T-helper 1 cell treated with Interleukin-12 subunit alpha and Interleukin-12 subunit beta and Interleukin-4 antibody, amounts not matched to agents 30 μg/mL and 1 μg/mL, for 36 hours (primary cell): Measurements from ENCODE around the gene MRPL32.

ENCODE experiments used
- H3K27ac Mint-ChIP-seq: one replicate; pipeline ENCODE4 v1.8.0; 2021; ENCODE audit warnings: mild to moderate bottlenecking, mixed read lengths
- H3K27me3 Mint-ChIP-seq: one replicate; pipeline ENCODE4 v1.8.0; 2021; ENCODE audit warnings: low read depth, mixed read lengths
- H3K36me3 Mint-ChIP-seq: one replicate; pipeline ENCODE4 v1.8.0; 2021; ENCODE audit warnings: low read depth, mixed read lengths
- H3K4me1 Mint-ChIP-seq: one replicate; pipeline ENCODE4 v1.8.0; 2021; ENCODE audit warnings: low read depth, mixed read lengths
- H3K4me3 Mint-ChIP-seq: one replicate; pipeline ENCODE4 v1.8.0; 2021; ENCODE audit warnings: mild to moderate bottlenecking, moderate library complexity, mixed read lengths
- H3K9me3 Mint-ChIP-seq: one replicate; pipeline ENCODE4 v1.8.0; 2021; ENCODE audit warnings: mixed read lengths

The MRPL32 gene

DNA sequence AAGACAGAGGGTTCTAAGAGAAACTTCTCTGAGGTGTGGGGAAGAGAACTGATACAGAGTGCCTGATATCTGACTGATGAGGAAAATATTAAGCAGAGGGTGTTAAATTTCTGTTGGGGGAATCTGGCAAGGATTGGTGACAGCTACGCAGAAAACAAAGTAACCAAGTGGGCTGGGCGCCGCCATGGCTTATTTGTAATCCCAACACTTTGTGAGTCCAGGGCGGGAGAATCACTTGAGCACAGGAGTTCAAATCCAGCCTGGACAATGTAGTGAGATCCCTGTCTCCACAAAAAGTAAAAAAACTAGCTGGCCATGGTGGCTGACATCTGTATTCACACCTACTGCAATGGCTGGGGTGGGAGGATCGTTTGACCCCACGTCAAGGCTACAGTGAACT, 18.2 kb upstream of the MRPL32 start:
- Mint-ChIP-seq H3K9me3 (no peaks in the 10 kb centered on the region), H3K27ac (peak overlapping the region; percentile 78), H3K4me3 (no peak overlapping the region), H3K27me3 (no peaks in the 10 kb centered on the region), H3K36me3 (peaks cover 44% of the 10 kb centered on the region), H3K4me1 (peaks cover 51% of the 10 kb centered on the region)

DNA sequence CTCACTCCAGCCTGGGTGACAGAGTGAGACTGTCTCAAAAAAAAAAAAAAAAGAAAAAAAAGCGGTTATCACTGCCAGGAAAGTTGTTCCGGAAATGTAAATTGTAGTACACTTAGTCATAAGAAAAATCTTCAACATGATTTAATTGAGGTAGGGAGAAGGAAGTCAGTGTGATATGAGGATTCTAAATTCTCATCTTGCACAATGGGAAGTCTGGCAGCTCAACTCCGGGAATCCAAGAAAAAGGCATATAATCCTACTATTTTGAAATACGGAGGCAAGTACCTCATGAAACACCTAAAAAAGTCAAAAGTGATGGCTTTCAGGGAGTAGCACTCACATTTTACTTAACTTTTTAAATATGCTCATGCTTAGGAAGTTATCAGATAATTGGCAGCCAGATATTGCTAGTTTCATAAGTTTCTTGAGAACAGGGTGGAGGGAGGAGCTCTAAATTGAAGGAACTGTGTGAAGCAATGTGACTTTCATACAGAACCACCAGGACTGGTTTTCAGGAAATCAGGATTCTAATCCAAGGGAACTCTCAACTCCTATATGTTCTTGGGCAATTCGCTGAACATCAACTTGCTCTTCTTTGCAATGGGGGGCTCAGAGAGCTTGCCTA, 17.6 kb upstream of the MRPL32 start:
- peaks cover 49% of the 10 kb centered on the region for H3K36me3 Mint-ChIP-seq
- H3K27ac Mint-ChIP-seq = peak overlapping the region; percentile 78
- no peaks in the 10 kb centered on the region for H3K9me3 Mint-ChIP-seq
- H3K4me3 Mint-ChIP-seq = no peak overlapping the region
- peaks cover 49% of the 10 kb centered on the region for H3K4me1 Mint-ChIP-seq
- no peaks in the 10 kb centered on the region for H3K27me3 Mint-ChIP-seq

DNA sequence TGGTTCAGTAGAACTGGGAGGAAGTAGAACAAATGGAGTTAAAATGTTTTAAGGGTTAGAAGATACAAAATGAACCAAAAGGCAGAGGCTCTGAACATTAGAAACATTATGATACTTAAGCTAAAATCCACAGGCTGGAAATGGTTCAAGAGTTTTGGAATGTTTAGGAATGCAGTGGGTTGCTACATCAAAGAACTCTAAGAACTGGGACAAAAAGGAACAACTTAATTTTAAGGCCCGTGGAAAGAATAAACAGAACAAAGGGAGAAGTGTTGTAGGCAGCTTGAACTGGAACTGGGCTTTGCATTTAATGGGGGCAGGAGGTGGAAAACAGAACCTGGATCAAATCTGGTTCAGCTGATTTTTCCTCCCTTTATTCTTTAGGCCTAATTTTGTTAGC, 16.8 kb upstream of the MRPL32 start:
- peaks cover 43% of the 10 kb centered on the region for H3K4me1 Mint-ChIP-seq
- no peak overlapping the region for H3K27ac Mint-ChIP-seq
- H3K9me3 Mint-ChIP-seq = no peaks in the 10 kb centered on the region
- H3K27me3 Mint-ChIP-seq = no peaks in the 10 kb centered on the region
- H3K36me3 Mint-ChIP-seq = peaks cover 49% of the 10 kb centered on the region
- H3K4me3 Mint-ChIP-seq = no peak overlapping the region

DNA sequence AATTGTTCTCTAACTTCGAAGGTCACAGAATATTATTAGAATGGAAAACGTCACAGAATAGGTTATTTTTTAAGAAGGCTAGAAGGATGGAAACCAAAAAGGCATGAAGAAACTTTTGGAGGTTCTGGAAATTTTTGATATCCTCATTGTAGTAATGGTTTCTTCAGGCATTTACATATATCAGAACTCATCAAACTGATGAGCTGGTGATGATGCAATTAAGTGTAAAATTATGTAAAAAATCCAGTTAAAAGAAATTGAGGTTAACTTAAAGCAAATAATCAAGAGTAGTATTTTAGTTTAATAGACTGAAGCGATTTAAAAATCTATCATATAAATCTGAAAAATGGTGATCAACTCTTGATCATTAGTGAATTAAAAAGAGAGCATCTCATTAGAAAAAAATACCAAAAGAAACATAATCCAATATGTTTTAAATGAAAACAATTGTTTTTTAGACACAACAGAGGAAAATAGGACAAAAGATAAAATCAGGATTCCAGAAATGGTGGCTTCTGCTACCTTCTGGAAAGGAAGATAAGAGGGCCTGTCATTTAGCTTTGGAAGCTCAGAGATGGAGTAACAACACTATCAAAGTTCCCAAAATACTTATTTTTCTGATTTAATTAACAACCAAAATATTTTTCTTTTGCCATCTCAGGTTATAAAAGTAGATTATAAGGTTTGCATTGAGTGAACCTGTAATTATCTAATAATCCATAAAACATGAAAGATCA, 10.0 kb upstream of the MRPL32 start:
- no peaks in the 10 kb centered on the region for H3K27me3 Mint-ChIP-seq

DNA sequence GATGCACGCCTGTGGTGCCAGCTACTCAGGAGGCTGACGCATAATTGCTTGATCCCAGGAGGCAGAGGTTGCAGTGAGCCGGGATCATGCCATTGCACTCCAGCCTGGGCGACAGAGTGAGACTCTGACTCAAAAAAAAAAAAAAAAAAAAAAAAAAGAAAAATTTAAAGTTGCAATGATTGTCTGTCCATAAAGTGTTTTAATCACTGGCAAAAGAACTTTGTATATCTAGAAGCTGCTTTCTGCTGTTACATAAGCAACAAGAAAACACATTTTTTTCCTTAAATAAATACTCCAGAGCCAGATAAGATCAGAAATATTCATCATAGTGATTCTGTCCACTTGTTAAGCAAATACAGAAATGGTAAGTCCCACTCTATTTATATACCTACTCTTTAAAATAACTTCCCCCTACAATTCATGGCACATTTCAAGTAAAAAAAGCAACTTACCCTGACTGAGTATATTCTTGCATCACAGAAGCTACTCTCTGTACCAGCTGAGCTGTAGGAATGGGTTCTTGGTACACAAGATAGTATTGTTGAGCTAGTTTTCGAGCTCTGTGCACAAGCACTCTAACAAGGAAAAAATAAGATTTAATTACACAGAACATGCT, 7.8 kb upstream of the MRPL32 start:
- Mint-ChIP-seq H3K27ac (no peak overlapping the region), H3K9me3 (no peaks in the 10 kb centered on the region), H3K36me3 (peaks cover 50% of the 10 kb centered on the region), H3K4me1 (peaks cover 26% of the 10 kb centered on the region), H3K4me3 (no peak overlapping the region), H3K27me3 (no peaks in the 10 kb centered on the region)

More for the DNA sequence above, 10.0 kb upstream of the MRPL32 start:
- Mint-ChIP-seq H3K27ac (no peak overlapping the region), H3K9me3 (no peaks in the 10 kb centered on the region), H3K4me3 (no peak overlapping the region), H3K4me1 (peaks cover 12% of the 10 kb centered on the region), H3K36me3 (peaks cover 55% of the 10 kb centered on the region)

DNA sequence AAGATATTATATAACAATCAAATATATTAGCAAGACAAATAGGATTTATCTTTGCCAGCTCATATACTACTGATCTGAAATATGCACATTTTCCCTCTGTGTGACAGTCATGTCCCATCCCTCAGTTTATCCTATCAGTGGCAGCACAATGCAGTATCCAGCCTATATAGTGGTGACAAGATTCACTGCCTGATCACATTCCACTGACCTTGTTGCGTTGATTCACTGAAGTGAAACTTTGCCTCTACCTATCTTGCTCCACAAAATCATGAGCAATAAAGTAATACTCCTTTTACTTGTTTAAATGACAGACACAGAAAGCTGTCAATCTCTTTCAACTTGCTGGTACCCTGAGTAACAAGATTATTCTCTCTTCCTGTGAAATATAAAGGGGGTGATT, 6.5 kb upstream of the MRPL32 start:
- no peak overlapping the region for H3K4me3 Mint-ChIP-seq
- peaks cover 34% of the 10 kb centered on the region for H3K4me1 Mint-ChIP-seq
- H3K9me3 Mint-ChIP-seq = no peaks in the 10 kb centered on the region
- no peaks in the 10 kb centered on the region for H3K27me3 Mint-ChIP-seq
- peak overlapping the region; percentile 8 for H3K27ac Mint-ChIP-seq
- peaks cover 47% of the 10 kb centered on the region for H3K36me3 Mint-ChIP-seq

DNA sequence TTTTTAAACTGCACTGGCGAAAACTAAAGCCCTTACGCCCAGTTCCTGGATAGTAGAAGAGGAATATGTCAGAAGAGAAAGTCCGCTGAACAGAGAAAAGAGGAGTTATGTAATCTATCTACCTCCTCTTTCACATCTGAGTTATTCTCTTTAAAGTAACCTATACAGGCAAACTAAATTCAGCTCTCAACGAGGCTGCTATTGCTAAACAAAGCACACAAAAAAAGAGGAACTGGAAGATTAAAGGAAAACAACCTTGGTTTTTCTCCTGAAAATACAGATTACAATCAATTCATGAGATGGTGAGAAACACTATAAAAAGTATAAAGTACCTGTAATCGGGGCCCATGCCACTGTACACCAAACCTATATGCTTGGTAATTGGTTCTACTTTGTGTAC, 6.0 kb upstream of the MRPL32 start:
- Mint-ChIP-seq H3K4me3 (no peak overlapping the region), H3K9me3 (no peaks in the 10 kb centered on the region), H3K27me3 (no peaks in the 10 kb centered on the region), H3K36me3 (peaks cover 42% of the 10 kb centered on the region), H3K4me1 (peaks cover 38% of the 10 kb centered on the region), H3K27ac (no peak overlapping the region)

DNA sequence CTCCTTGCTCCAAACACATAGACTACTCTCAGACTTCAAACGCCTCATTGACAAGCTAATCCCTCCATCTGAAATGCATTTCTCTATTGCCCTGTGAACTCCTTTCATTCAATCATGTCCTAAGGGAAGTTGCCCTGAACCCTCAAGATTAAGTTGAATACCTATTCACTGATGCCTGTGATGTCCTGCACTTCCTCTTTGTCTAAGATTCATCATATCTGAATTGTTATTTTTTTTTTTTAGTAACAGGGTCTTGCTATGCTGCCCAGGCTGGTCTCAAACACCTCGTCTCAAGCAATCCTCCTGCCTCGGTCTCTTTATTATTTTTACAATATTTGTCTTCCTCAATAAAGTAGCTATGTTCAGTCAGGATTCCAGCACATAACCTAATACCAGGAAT, 3.4 kb upstream of the MRPL32 start:
- Mint-ChIP-seq H3K4me1 (peaks cover 43% of the 10 kb centered on the region), H3K36me3 (peaks cover 28% of the 10 kb centered on the region), H3K27ac (peak overlapping the region; percentile 21), H3K4me3 (no peak overlapping the region), H3K9me3 (no peaks in the 10 kb centered on the region), H3K27me3 (no peaks in the 10 kb centered on the region)

DNA sequence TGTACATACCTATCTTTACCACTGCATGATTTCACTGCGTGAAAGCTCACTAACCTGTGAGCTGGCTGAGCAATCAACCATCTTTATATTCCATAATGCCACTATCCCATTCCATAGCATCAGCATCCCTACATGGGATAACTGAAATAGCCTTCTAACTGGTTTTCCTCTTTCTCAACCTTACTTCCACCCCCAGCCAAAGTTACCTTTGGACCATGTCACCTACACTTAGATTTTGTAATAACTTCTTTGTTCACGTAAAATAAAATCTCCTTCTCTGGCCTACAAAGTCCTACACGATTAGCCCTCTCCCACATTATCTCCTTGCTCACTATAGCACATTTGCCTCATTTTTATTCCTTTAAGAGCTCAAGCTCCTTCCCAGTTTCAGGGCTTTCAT, 2.7 kb upstream of the MRPL32 start:
- peak overlapping the region; percentile 10 for H3K27ac Mint-ChIP-seq
- H3K27me3 Mint-ChIP-seq = no peaks in the 10 kb centered on the region
- H3K4me3 Mint-ChIP-seq = peak overlapping the region; percentile 49
- H3K4me1 Mint-ChIP-seq = peaks cover 46% of the 10 kb centered on the region
- H3K36me3 Mint-ChIP-seq = peaks cover 28% of the 10 kb centered on the region
- no peaks in the 10 kb centered on the region for H3K9me3 Mint-ChIP-seq

DNA sequence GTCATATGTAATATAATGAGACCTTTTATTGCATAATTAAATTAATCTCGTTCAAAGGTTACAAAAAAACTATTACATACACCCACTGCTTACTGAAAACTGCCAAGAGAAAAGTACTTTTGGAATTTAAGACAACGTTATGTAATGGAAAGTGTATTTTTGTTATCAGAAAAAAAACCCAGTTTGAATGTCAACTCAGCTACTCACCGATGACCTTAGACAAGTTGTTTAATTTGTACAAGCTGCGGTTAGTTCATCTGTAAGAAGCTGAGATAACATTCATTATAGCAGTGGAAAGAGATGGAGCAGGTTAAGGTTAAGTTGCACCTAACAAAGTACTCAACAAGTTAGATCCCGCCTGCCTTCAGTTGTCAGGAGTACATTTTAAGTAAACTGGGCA, 1.3 kb upstream of the MRPL32 start:
- H3K27me3 Mint-ChIP-seq = no peaks in the 10 kb centered on the region
- H3K4me3 Mint-ChIP-seq = peak overlapping the region; percentile 94
- peaks cover 43% of the 10 kb centered on the region for H3K4me1 Mint-ChIP-seq
- no peaks in the 10 kb centered on the region for H3K9me3 Mint-ChIP-seq
- H3K27ac Mint-ChIP-seq = peak overlapping the region; percentile 95
- peaks cover 26% of the 10 kb centered on the region for H3K36me3 Mint-ChIP-seq

DNA sequence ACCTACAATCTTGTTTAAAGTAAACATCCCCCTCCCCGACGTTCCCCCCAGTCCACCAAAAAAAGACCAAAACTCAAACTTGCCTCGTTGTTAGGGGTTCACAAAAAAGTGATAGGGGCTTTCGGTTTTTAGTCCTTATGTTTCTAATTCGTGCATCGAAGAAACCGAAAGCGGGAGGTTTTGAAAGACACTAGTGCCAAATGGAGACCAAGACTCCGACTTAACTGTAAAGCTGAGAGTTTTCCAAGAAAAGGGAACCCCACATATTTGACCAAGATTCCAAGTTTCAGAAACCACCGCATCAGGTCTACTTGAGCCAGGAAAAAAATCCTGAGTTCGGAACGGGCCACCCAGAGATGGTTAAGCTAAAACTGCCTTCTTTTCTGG, 736 bp upstream of the MRPL32 start:
- Mint-ChIP-seq H3K27me3 (no peaks in the 10 kb centered on the region), H3K27ac (peak overlapping the region; percentile 95)

DNA sequence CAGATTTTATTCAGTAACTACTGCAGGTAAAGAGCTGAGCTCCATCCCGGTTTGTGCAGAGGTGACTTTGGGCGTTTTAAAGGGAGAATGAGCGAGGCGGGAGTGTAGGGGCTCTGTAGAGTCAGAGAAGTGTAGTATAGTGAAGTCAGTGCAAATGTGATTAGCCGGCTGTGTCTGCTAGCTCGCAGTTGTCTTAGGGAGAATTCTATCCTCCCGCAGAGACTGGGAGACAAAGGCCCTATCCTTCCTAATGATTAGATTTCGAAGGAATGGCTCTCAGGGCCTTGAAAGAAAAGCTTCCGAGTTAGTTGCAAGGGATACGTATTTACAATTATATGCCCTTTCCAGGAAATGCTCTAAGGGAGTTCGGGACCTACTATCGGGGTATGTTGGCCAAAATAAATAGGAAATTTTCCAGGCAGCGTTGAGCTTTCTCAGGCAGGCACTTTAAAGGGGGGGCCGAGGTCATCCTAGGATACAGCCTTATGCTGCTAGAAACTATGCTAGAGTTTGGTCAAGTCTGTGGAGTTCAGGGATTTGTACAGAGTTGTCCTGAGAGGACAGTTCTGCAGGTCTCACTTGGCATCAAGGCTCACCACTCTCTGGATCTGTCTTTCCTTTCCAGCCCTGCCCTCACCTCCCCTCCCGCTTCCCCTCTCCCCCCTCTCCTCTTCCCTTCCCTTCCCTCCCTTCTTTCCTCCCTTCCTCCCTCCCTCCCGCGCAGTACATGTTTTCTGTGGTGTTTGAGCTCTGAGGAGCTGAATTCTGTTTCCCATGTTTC, 825 bp downstream of the MRPL32 start:
- Mint-ChIP-seq H3K27me3 (no peaks in the 10 kb centered on the region), H3K36me3 (peaks cover 29% of the 10 kb centered on the region), H3K27ac (peak overlapping the region; percentile 95), H3K4me3 (peak overlapping the region; percentile 94), H3K9me3 (no peaks in the 10 kb centered on the region), H3K4me1 (peaks cover 43% of the 10 kb centered on the region)

More for the DNA sequence above, 736 bp upstream of the MRPL32 start:
- H3K4me1 Mint-ChIP-seq = peaks cover 44% of the 10 kb centered on the region
- H3K9me3 Mint-ChIP-seq = no peaks in the 10 kb centered on the region
- H3K36me3 Mint-ChIP-seq = peaks cover 28% of the 10 kb centered on the region
- peak overlapping the region; percentile 94 for H3K4me3 Mint-ChIP-seq

DNA sequence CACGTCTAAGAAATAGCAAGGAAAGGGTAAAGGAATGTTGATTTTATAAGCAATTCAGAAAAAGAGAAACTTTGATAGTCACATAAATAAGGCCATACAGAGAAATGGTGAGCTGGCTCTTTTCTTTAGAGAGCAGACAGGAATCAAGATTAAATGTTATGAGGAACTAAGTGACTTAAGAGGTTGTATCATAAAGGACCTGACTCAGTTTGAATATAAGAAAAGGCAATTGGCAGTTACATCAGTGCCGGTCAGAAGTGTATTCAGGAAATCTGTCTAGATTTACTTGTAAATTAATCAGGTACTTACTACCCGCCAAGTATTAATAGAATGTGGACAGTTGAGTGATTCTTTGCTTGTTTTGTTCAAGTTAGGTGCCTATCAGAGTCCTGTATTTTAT, 2.1 kb downstream of the MRPL32 start:
- Mint-ChIP-seq H3K4me3 (peak overlapping the region; percentile 49), H3K4me1 (peaks cover 36% of the 10 kb centered on the region)

DNA sequence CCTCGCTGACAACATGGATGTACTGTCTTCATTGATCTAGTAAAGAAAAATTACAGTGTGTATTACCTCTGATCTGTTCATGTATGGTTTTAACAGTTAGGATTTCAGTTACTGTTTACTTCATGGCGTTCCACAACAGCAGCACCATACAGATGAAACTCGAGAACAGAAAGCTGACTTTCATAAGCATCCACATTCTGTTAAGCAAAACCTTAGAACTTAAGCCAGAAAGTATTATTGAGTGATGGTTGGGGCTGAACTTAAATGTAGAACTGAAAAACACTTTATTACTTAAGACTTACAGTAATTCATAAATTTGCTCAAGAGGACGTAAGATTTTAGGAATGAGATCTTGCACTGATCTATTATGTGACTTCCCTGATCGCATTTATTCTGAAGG, 3.7 kb downstream of the MRPL32 start:
- Mint-ChIP-seq H3K27me3 (no peaks in the 10 kb centered on the region), H3K4me1 (peaks cover 36% of the 10 kb centered on the region), H3K9me3 (no peaks in the 10 kb centered on the region), H3K36me3 (peaks cover 27% of the 10 kb centered on the region), H3K4me3 (no peak overlapping the region), H3K27ac (no peak overlapping the region)

More for the DNA sequence above, 2.1 kb downstream of the MRPL32 start:
- no peak overlapping the region for H3K27ac Mint-ChIP-seq
- no peaks in the 10 kb centered on the region for H3K27me3 Mint-ChIP-seq
- H3K9me3 Mint-ChIP-seq = no peaks in the 10 kb centered on the region
- H3K36me3 Mint-ChIP-seq = peaks cover 29% of the 10 kb centered on the region
